K562 (cell line): Measurements from ENCODE around the gene UBALD2. TPM values are rescaled to one million over a fixed set of nuclear protein-coding genes. Genes with fewer than 3 reads are reported as not detected.

ENCODE experiments used
- CHD1 ChIP-seq: fragments of 200-600 bp; sonication (generic); IDR thresholded peaks from one replicate; pipeline ENCODE4 v1.6.1; 2012; ENCODE audit warnings: mild to moderate bottlenecking, moderate library complexity, low read length, inconsistent platforms
- CREB1 ChIP-seq, 2 experiments: sonication (generic) in 1 of 2; formaldehyde crosslinking in 1 of 2; IDR thresholded peaks; 2 replicates each; pipeline versions ENCODE4 v1.6.1 to v1.8.0; 2012 to 2022; ENCODE audit warnings: inconsistent platforms in 1 of 2, mild to moderate bottlenecking in 1 of 2, missing genetic modification reagents in 1 of 2, moderate library complexity in 1 of 2
- CTBP1 ChIP-seq: fragments of 450-650 bp; IDR thresholded peaks from 2 replicates; pipeline ENCODE4 v1.6.1; 2016; ENCODE audit warnings: borderline replicate concordance
- E2F3 ChIP-seq: fragments of 250-450 bp; sonication (Bioruptor Pico); IDR thresholded peaks from 2 replicates; pipeline ENCODE4 v1.4.0; 2020; ENCODE audit warnings: mild to moderate bottlenecking
- E2F4 ChIP-seq: sonication (generic); formaldehyde crosslinking; IDR thresholded peaks from 2 replicates; pipeline ENCODE4 v1.8.0; 2022; ENCODE audit warnings: mild to moderate bottlenecking, low read depth, missing genetic modification reagents
- FOXJ2 ChIP-seq: fragments of 200-800 bp; sonication (Bioruptor generic); IDR thresholded peaks from 2 replicates; pipeline ENCODE4 v1.6.1; 2016; ENCODE audit warnings: missing genetic modification characterization, missing compliant biosample characterization
- FOXK1 ChIP-seq: sonication (generic); formaldehyde crosslinking; IDR thresholded peaks from 2 replicates; pipeline ENCODE4 v1.8.0; 2022; ENCODE audit warnings: missing genetic modification reagents, mild to moderate bottlenecking, borderline replicate concordance
- HNRNPL ChIP-seq: fragments of 200-400 bp; formaldehyde crosslinking; IDR thresholded peaks from 2 replicates; pipeline ENCODE4 v1.6.1; 2017; ENCODE audit warnings: low read depth, mild to moderate bottlenecking, low read length
- MEIS2 ChIP-seq: fragments of 450-650 bp; IDR thresholded peaks from 2 replicates; pipeline ENCODE4 v1.6.1; 2014; ENCODE audit warnings: mild to moderate bottlenecking; ENCODE audit not compliant: partially characterized antibody
- PHF21A ChIP-seq: fragments of 450-650 bp; IDR thresholded peaks from 2 replicates; pipeline ENCODE4 v1.6.1; 2017; ENCODE audit warnings: low read depth, borderline replicate concordance
- POLR2G ChIP-seq: fragments of 200-400 bp; formaldehyde crosslinking; IDR thresholded peaks from 2 replicates; pipeline ENCODE4 v1.6.1; 2017; ENCODE audit warnings: low read depth, mild to moderate bottlenecking, antibody characterized with exemption, low read length, moderate library complexity
- RB1 ChIP-seq: fragments of 450-650 bp; IDR thresholded peaks from 2 replicates; pipeline ENCODE4 v1.6.1; 2017; ENCODE audit warnings: low read depth, mild to moderate bottlenecking
- RBM17 ChIP-seq: fragments of 200-400 bp; formaldehyde crosslinking; IDR thresholded peaks from 2 replicates; pipeline ENCODE4 v1.6.1; 2017; ENCODE audit warnings: low read depth, mild to moderate bottlenecking, low read length, borderline replicate concordance
- SP1 ChIP-seq: sonication (generic); formaldehyde crosslinking; IDR thresholded peaks from 2 replicates; pipeline ENCODE4 v1.8.1; 2022; ENCODE audit warnings: mild to moderate bottlenecking, missing genetic modification reagents
- TEAD1 ChIP-seq, 2 experiments: fragments of 450-650 bp in 1 of 2; sonication (generic) in 1 of 2; formaldehyde crosslinking; IDR thresholded peaks; 2 replicates each; pipeline versions ENCODE4 v1.4.0 to v1.8.0; 2020 to 2022; ENCODE audit warnings: mild to moderate bottlenecking in 2 of 2, missing genetic modification reagents in 1 of 2
- TEAD4 ChIP-seq, 2 experiments: sonication (generic) in 1 of 2; formaldehyde crosslinking in 1 of 2; IDR thresholded peaks; 2 replicates each; pipeline versions ENCODE4 v1.6.1 to v1.8.0; 2012 to 2022; ENCODE audit warnings: borderline replicate concordance in 1 of 2, inconsistent platforms in 1 of 2, low read length in 1 of 2, mild to moderate bottlenecking in 1 of 2, missing genetic modification reagents in 1 of 2
- TGIF2 ChIP-seq: sonication (generic); formaldehyde crosslinking; IDR thresholded peaks from 2 replicates; pipeline ENCODE4 v1.8.1; 2022; ENCODE audit warnings: mild to moderate bottlenecking, missing genetic modification reagents, moderate library complexity
- U2AF1 ChIP-seq: fragments of 200-400 bp; formaldehyde crosslinking; optimal IDR thresholded peaks from 2 replicates; pipeline ENCODE3; 2017; ENCODE audit warnings: mild to moderate bottlenecking, low read depth, low read length, moderate library complexity
- YY1 ChIP-seq, 3 experiments: IDR thresholded peaks; 2 replicates each; pipeline ENCODE4 v1.6.1; 2011; ENCODE audit warnings: low read length in 2 of 3, mild to moderate bottlenecking in 2 of 3, moderate library complexity in 2 of 3, borderline replicate concordance in 1 of 3, control low read depth in 1 of 3, low read depth in 1 of 3; ENCODE audit not compliant: insufficient read depth in 3 of 3, insufficient replicate concordance in 2 of 3, control insufficient read depth in 1 of 3, insufficient read length in 1 of 3; ENCODE audit errors: extremely low read depth in 1 of 3
- ZNF212 ChIP-seq: fragments of 450-650 bp; formaldehyde crosslinking; IDR thresholded peaks from 2 replicates; pipeline ENCODE4 v1.4.0; 2020; ENCODE audit warnings: mild to moderate bottlenecking
- polyA plus RNA-seq, 8 experiments: library from polyadenylated mRNA; depleted of rRNA in 4 of 8; stranded (reverse) in 5 of 8; unstranded in 3 of 8; fragments of >200 nt; fragmentation: Nextera tagmentation in 2 of 8; fragmentation: Illumina TruSeq in 1 of 8; extraction: Ambion mirVana in 2 of 8; extraction: Trizol in 1 of 8; gene quantifications; 2 replicates each; pipeline versions ENCODE4 v1.2.1 to v1.2.3, GENCODE V29; 2011 to 2014; ENCODE audit warnings: inconsistent platforms in 1 of 8, missing spikeins in 1 of 8
- total RNA-seq, 7 experiments: library from RNA; depleted of rRNA in 6 of 7; stranded (reverse); fragments of >200 nt in 6 of 7; fragmentation: Illumina TruSeq in 2 of 7; extraction: Trizol in 2 of 7; gene quantifications; 2 replicates each; pipeline versions ENCODE4 v1.2.1 to v1.2.3, GENCODE V29; 2011 to 2021; ENCODE audit warnings: low replicate concordance in 1 of 7

Gene UBALD2
- total and polyA plus RNA-seq, 9 of the 15 experiments (the other 6 are each of a cell fraction or from before 2014, with no cell fraction given): 2.3 to 94.1 (median 25.3) TPM

GRCh38 chr17:76265624-76266243, 586 bp downstream of the UBALD2 start (continued):
- TF ChIP-seq CTBP1 (no peak), MEIS2 (peak; percentile 31), CREB1 (IDR thresholded peaks at IDR 0.05) (no peak), CREB1 (CRISPR knock-in tag; IDR thresholded peaks at IDR 0.05) (peak; percentile 20; the same call in 1 of the 2 replicates), E2F4 (CRISPR knock-in tag) (0 out of 2 replicates have a peak, but pooled peaks have one; percentile 23), POLR2G (peak; percentile 84), FOXK1 (CRISPR knock-in tag) (0 out of 2 replicates have a peak, but pooled peaks have one; percentile 21), RBM17 (no peak), TGIF2 (CRISPR knock-in tag) (peak; percentile 86; the same call in 1 of the 2 replicates), SP1 (CRISPR knock-in tag) (no peak), U2AF1 (no peak), TEAD4 (IDR thresholded peaks at IDR 0.05; ENCODE audit: low read length) (peak; percentile 14; the same call in 1 of the 2 replicates), TEAD4 (CRISPR knock-in tag; IDR thresholded peaks at IDR 0.05; ENCODE audit: borderline replicate concordance) (no peak), PHF21A (no peak), E2F3 (peak; percentile 48; the same call in 1 of the 2 replicates), HNRNPL (no peak), ZNF212 (CRISPR knock-in tag) (no peak), YY1 (IDR thresholded peaks at IDR 0.05; ENCODE audit: borderline replicate concordance in 1 of 3, control insufficient read depth in 1 of 3, extremely low read depth in 1 of 3, insufficient read depth in 3 of 3, insufficient read length in 1 of 3, insufficient replicate concordance in 2 of 3, low read depth in 1 of 3, low read length in 2 of 3) (peak; percentile 59 to 94 (median 89)), CHD1 (peak; percentile 76), FOXJ2 (tag) (peak; percentile 90), TEAD1 (CRISPR knock-in tag; IDR thresholded peaks at IDR 0.05) (no peak; a peak in 1 of 4 replicates), RB1 (0 out of 2 replicates have a peak, but pooled peaks have one; percentile 15)
